ENCODE data around the gene FZD2.

- no peak for TF ChIP-seq POLR2A (IDR thresholded peaks at IDR 0.05; ENCODE audit: low read depth, low read length)
- TF ChIP-seq CTCF (conservative IDR thresholded peaks at IDR 0.05; ENCODE audit: low read depth, low read length): no peak
- TF ChIP-seq CHD1 (IDR thresholded peaks at IDR 0.05; ENCODE audit: low read depth, low read length): no peak
- TF ChIP-seq RCOR1 (IDR thresholded peaks at IDR 0.05; ENCODE audit: insufficient replicate concordance, low read length): peak; percentile 53
Observed at GRCh38 chr17:44599298-44600175, 42.3 kb downstream of the FZD2 start.
